ENCODE measurements around the gene SUCLG1.

- TF ChIP-seq EZH2 (IDR thresholded peaks at IDR 0.05) (no peak), FOXP2 (optimal IDR thresholded peaks at IDR 0.05; ENCODE audit: control extremely low read depth, extremely low read length, insufficient read depth) (no peak)
Observed at GRCh38 chr2:84451579-84451978, 7.5 kb downstream of the SUCLG1 start.

Measured in SK-N-MC (cell line).